NOMO-1 treated with DMSO at 0.1 percent for 48 hours (cell line): ENCODE measurements around the gene CCND2.
A peak's percentile ranks its signal among the peaks of the same experiment; 100 is the strongest.

Source experiments
- DNase-seq: peaks from one replicate; lab custom pipeline; 2025; ENCODE audit not compliant: unreplicated experiment; lab: John Stamatoyannopoulos, UW

Gene CCND2

DNA sequence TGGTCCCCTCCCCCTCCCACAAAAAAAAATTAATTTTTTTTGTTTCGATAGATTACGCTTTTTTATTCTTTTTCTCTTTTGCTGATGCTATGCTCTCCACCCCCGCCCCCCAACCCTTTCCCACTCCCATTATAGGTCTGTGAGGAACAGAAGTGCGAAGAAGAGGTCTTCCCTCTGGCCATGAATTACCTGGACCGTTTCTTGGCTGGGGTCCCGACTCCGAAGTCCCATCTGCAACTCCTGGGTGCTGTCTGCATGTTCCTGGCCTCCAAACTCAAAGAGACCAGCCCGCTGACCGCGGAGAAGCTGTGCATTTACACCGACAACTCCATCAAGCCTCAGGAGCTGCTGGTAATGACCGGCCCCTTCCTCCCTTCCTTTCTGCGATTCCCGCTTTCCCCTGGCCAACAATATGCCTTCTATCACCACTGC is 2.3 kb downstream of the CCND2 start:
- no peak for DNase-seq

DNA sequence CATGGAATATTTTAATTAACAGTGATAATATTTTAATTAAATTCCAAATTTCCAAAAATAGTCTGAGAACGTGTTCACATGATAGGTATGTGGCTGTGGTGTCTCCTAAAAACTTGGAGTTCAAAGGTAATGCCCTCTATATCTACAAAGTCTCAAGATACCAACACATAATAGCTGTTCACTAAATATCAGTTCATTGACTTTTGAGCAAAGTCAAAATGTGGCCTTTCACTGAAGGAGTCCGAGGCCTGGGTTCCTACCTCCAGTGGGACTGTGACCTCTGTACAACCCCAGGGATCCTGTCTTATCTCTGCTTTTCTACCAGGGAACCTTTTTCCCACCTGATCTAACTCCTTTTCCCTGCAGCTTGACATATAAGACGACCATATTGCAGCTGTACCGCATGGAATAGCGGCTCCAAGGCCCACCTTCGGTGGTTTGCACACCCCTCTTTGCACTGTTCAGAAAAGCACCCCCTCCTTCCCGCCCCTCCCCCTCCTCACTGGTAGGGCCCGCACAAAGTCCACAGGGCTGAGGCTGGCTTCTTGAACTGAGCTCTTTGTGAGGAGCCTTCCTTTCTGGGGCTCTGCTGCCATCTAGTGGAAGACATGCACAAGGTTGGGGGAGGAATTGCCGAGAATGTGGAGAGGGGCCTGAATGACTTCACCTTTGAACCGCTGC is 3.1 kb downstream of the CCND2 start:
- peak; percentile 59 for DNase-seq

DNA sequence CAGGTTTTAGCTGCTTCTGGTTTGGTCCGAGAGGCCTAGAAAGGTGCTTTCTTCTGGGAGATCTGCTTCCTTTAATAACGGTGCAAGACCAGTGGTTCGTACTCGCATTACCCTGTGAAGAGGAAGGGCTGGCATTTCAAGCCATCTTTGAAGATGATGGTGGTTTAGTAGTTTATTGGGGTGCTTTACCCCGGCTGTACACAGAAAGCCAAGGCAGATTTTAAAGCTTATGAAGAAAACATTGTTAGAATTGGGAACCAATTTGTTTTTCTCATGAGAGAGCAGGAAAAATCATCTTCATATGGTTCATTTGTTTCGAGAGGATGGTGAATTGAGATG is 3.6 kb downstream of the CCND2 start:
- DNase-seq: no peak

DNA sequence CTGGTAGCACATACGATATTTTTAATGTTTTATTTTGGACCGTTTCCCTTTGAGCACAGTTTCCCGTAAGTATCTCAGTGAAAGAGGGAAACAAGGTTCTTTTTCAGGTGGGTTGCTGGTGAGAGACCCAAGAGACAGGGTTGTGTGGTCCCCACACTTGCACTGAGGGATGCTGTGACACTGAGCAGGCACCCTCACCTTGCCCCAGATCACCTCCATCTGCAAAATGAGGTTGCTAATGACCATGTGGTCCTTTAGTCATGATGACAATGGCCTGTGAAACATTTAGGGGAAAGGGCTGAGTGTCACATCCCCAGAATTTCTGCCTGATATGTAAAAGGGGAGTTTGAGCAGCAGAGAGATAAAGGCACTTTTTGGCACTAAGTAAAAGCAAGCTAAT is 4.3 kb downstream of the CCND2 start:
- DNase-seq: no peak

DNA sequence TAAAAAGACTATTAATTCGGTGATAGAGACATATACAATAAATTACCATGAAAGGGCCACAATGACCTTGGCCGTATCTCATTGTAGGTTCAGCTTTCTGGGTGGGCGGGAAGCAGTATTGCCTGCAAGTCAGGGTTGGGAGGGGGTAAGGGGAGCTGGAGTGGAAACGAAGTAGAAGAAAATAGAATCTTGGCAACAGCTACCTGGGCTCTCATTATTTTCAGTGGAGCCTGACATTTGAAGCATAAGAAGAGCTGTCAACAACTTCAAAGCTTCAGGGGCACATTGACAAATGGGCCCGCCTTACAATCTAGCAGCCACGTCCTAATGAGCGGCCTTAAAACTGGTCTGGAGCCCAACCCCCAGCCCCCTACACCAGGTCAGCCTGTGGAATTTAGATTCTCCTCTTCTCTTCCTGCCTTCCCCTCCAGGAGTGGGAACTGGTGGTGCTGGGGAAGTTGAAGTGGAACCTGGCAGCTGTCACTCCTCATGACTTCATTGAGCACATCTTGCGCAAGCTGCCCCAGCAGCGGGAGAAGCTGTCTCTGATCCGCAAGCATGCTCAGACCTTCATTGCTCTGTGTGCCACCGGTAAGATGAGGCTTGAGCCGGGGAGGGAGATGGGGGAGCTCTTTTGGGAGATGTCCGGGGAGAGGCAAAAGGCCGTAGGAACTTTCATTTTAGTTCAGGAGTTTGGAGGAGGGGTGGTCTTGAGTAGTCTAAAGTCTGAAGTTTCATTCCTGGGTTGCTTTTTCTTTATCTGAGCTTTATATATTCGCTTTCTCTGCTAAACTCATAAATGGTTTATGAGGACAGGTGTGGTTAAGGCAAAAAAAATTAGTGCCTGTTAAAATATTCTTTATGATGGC is 5.0 kb downstream of the CCND2 start:
- peak; percentile 15 for DNase-seq

DNA sequence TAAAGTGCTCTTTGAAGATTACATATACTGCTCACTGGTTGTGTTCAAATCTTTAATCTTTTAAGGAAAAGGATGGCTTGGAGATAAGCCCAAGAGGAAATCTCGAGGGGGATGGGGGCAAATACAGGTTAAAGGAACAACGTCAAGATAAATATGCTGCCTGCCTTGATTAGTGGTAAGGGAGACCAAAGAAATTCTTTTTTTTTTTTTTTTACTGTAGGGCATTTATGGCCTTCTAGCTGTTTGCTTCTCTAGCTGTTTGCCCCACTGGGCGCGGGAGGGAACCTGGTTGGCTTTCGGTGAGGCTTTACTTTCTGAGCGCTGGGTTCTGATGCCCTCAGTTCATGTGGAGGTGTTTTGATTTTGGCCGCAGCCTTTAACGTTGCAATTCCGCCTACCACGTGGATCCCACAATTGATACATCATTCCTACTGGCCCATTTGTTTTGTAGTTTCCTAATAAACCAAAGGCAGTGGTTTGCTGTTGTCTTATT is 5.7 kb downstream of the CCND2 start:
- no peak for DNase-seq

DNA sequence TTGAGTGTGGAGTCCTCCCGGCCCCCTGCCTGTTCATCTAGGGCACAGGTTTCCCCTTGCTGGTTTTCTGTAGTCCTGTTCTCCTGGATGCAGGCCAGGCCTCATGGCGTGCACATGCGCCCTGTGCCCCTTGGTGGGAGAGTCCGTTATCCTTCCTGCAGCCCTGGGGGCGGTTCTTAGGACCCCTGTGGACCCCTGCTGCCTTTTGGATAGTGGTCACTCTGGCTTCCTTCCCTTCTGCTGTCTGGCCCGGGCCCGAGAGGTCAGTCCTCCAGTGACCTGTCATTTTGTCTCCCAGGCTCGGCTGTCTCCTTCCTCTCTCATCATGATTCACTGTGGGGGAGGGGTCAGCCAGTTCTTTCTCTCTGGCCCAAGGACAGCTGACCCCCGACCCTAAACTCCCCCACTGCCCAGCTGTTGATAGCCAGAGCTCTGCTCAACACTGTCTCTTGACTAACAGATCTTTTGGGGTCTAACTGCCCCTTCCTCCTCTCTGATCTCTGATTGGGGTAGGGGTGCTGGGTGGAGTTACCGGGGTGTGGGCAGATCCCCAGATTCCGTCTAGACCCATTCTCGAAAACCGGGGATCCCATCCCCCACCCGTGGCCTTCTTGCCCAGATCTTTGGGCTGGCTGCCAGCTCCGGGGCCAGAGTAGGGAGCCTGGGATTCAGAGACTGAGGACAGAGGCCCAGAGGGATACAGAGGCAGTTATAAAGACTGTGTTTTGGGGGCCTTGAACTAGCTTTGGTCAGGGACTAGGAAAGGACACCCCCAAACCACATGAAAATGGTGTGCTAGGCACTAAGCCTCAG is 7.0 kb downstream of the CCND2 start:
- no peak for DNase-seq

DNA sequence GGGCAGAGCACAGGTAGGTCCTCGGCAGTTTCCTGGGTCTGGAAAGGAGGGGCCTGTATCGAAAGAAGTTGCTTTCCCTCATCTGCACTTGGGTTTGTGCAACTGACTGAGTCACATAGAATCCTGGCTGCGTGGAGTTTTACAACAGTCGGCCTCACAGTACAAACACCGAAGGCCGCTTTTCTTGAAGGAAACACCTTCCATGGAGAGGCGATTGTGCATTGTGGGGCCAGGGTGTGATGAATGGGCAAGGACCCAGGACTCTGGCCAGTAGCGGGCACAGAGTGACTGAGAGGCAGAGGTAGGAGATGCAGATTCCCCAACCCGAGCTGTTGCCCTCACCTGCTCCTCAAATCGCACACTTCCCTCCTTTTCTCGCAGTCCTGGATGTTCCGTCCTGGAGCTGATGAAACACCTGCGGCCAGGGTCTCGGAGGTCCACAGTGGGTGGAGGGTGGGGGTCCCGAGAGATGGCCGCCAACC is 7.7 kb downstream of the CCND2 start:
- DNase-seq: no peak

DNA sequence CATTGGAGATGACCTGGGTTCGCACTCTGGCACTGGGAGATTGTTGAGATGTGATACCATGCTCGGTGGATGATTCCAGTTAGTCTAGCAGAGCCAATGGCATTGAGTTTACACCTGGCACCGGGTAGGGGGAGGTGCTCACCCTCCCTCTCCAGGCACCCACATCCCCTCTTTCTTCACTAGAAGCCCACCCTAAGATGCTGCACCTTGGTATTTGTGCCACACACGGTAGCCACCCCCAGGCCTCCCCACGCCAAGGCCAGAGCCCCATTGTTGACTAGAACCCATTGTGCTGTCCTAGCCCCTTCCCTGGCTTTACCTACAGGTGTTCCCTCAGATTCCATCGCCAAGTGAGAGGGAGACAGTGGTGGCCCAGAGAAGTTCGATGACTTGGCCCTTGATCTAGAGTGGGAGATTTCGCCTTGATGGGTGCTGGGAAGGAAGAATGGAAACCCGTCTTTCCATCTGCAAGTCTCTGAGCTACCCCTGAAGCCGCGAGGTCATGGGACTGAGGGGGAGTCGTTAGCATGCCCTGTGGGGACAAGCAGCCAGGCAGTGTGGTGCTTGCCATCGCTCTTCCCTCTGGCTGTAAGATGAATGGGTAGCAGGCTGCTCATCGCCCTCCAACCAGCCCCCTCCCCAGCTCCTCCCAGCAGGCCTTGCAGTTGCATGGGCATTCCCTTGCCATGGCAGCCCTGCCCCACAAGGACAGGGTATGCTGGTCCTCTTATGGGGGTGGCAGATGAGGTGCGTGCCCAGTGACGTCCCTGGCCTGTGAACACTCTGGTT is 8.7 kb downstream of the CCND2 start:
- no peak for DNase-seq

DNA sequence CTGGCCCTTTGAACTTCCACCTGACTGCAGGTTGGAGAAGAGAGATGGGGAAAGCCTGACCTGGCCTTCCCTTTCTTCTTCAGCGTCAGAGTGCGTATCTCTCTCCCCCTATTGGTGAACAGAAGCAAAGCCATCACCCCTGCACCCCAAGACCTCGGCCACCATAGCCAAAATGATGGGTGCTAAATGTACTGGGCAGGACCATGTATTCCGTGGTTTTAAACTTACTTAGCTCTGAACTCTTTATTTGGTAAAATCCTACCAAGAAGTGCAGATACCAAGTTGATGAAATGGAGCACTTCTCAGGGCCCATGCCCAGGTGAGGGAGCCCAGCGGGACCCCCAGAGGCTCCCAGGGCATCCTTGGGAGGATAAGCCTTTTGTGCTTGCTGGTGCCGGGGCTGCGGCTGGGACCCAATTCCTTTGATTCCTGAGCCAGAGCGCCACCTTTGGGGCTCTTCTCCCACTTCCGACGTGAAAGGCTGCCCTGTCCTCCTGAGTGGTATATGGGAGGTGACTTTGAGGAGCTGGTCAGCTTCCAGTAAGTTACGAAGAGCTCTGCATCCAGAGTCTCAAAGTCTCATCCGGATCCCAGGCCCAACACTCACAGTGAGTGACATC is 9.4 kb downstream of the CCND2 start:
- DNase-seq: no peak

DNA sequence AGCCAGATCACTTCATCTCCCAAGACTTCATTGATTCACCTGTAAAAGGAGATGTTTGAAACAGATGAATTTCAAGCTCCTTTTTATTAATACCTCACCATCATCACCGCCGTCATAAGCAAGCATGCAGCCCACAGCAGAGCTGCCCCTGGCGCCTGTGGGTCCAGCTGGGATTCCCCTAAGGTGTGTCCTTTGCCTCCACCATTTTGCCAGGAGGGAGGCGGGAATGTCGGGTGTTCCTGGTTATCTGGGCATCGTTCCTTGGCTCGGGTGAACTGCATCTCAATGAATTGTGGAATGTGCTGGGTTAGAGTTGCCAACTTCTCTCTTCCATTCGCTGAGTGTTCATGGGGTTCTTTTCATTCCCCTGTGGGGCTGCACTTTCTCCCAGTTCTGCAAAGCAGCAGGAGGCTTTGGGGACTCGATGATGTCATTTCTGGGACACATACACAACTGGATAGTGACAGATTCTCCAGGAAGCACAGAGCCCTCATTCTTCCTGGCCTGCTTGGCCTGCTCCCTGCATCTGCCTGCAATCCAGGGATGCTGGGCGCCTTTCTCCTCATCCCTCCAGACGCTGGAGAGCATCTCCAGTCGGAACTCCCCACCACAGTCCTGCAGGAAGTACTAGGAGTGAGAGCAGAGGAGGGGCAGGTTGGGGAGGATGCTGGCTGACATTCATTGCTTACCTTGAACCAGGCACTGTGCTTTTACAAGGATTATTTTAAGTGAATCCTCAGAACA is 10.1 kb downstream of the CCND2 start:
- DNase-seq: no peak

DNA sequence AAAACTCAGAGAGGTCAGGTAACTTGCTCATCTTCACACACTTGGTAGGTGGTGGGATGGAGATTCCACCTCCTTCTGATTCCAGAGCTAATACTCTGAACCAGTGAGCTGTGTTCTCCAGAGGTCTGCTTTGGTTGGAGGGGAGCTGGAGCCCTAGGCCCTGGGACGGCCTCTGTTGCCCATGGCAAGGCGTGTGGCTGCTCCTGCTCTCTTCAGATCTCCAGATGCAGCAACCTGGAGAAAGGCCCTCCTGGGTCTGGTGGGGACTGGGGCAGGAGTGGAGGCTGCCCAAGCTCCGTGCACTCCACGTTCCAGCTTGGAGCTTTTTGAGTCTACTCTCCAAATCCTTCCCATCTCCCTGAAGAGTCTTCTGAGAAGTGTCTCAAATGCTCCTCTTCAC is 10.7 kb downstream of the CCND2 start:
- DNase-seq: no peak

DNA sequence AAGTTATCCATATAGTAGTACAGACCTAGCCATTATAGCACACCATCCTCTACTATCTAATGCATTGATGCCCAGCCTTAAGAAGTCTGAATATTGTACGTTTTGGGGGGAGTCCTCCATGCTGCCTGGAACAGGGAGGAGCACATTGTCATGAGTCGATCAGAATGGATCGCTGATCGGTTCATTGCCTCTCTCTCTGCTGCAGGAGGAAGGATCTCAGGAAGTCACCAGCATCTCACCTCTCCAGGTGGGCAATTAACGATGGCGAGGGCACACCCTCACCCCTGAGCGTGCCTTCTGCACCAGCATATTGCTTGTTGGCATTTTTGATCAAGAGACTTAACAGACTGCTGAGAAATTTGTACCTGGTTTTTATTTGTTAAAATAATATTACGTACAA is 11.5 kb downstream of the CCND2 start:
- DNase-seq: no peak

DNA sequence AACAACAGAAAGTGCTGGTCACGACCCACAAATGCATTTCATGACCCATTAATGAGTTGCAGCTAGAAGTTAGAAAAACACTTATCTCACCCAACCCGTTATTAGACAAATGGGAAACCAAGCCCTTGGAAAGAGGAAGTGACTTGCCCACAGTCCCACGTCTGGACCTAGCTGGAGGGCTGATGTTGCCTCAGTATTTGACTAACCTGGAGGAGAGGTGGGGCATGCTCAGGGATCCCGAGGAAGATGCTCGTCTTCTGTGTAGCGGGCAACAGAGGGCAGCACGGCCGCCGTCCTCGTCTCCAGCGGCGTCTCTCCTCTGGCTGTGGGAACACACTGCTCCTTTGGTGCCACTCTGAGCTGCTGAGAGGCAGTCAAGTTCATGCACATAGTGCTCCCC is 12.7 kb downstream of the CCND2 start:
- peak; percentile 47 for DNase-seq

DNA sequence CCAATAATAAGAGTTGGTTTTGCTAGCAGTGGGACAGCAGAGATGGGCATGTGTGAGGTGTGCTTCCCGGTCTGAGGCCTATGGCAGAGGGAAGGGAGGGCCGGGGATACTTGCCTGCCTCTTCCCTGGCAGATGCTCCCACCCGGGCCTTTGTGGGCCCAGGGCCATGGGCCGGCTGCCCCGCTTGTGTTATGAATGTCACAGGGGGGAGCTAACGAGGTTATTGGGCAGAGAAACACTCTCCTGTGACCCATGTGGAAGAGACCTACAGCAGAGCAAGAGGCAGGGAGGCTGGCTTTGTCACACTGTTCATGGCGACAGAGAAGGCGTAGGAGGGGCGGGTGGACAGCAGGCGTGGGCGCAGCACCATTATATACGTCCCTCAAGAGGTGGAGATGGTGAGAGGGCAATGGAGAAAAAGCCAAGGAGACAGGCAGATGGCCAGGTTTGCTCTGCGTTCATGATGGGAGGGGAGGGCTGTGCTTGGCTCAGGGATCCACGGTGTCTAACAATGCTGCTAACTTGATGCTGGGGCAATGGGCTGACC is 13.3 kb downstream of the CCND2 start:
- DNase-seq: no peak

DNA sequence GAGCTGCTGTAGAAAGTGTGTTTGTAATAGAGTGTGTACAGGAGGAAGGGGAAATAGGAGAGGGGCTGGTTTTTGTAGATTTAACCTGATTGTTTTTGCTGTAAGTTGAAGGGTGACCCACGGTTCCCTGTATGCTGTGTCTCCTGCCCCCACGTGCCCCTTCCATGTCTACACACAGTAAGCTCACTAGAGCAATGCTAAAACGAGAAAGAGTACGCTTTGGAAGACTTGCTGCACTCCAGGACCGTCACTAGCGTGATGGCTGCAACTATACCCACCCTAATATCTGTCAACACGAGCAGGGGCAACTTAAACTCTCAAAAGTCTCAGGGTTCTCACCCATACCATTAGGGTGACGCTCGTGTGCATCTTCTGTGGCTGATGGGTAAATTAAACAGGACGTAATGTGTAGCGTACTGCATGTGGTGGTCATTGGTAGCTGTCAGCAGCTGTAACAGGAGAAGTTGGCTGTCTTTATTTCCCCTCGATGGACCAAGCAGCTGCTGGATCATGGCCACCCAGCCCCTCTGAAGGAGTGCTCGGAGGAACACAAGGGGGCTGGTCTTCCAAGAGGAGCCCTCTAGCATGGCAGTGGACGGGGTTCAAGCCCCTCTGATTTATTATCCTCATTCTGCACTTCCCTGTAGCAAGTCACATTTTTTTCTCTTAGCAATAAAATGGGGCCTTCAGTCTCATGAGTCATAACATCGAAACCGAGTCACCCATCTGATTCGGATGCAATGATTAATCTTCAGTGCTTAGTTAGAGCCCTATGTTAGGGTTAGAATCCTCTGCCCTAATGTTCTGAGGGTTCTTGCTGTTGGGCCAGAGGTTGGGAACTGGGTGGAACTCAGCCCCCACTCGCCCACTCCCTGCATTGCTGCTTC is 14.0 kb downstream of the CCND2 start:
- DNase-seq: peak; percentile 10

DNA sequence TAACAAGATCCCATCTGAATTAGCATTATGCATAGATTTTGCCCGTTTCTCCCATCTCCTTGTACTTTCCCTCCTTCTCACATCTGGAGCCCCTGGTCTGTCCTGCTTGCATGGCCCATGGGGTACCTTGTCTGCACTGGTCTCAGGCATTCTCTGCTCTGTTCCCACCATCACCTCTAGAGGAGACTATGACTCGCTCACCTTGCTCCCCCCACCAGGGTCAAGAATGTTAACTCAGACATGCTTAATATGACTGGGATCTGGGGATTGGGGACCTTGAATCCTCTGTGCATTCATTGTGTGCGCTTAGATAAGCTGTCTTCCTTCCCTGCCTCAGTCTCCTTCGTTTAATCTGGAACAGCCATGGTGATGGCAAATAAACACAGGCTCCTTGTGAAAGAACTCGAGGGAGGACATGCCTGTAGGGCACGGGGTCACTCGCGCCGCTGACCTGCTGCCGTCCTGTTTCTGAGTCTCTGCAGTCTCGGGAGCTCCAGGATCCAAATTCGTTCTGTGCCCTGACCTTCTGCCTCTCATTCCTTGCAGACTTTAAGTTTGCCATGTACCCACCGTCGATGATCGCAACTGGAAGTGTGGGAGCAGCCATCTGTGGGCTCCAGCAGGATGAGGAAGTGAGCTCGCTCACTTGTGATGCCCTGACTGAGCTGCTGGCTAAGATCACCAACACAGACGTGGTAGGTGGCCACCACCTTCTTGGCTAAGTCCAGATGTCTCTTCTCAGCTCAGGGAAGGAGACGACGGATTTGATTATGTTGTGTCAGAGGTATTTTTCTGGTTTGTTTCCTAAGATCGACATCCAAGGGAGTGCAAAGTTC is 15.0 kb downstream of the CCND2 start:
- peak; percentile 26 for DNase-seq
